Measurements from ENCODE around the gene C1orf74.

C1orf74 gene

DNA sequence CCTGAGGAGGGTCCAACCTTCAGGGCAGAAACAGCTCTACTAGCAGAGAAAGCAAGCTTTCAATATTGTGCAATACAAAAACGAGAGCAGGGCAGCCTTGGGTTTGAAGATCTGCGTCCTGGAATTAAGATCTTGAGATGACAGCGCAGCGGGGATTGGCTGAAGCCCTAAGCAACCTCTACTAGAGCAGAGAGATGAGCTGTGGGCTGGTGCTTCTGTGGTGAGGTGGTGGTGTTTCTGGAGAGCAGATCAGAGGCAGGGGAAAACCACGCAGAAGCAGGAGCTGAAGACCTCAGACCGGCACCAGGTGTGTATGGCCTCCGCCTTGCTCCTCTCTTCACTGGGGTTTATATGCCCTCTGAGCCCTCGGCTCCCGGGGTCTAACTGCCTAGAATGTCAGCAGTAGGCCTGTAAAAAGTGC is 16.0 kb downstream of the C1orf74 start:
- Histone ChIP-seq H3K36me3 (ENCODE audit: control insufficient read depth, insufficient read depth, low read length) (peaks cover 3% of the 10 kb centered on the region), H3K4me3 (replicated peaks; ENCODE audit: low read depth, low read length) (peak overlapping the region; percentile 66), H3K27me3 (replicated peaks; ENCODE audit: control insufficient read depth, insufficient read depth, low read length) (no peaks in the 10 kb centered on the region)
- peak; percentile 73 for DNase-seq (ENCODE audit: extremely low read depth, insufficient read length)
- TF ChIP-seq, protein P1, sequence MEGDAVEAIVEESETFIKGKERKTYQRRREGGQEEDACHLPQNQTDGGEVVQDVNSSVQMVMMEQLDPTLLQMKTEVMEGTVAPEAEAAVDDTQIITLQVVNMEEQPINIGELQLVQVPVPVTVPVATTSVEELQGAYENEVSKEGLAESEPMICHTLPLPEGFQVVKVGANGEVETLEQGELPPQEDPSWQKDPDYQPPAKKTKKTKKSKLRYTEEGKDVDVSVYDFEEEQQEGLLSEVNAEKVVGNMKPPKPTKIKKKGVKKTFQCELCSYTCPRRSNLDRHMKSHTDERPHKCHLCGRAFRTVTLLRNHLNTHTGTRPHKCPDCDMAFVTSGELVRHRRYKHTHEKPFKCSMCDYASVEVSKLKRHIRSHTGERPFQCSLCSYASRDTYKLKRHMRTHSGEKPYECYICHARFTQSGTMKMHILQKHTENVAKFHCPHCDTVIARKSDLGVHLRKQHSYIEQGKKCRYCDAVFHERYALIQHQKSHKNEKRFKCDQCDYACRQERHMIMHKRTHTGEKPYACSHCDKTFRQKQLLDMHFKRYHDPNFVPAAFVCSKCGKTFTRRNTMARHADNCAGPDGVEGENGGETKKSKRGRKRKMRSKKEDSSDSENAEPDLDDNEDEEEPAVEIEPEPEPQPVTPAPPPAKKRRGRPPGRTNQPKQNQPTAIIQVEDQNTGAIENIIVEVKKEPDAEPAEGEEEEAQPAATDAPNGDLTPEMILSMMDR (IDR thresholded peaks at IDR 0.05; ENCODE audit: insufficient read depth, low read length, poor library complexity, severe bottlenecking): no peak

DNA sequence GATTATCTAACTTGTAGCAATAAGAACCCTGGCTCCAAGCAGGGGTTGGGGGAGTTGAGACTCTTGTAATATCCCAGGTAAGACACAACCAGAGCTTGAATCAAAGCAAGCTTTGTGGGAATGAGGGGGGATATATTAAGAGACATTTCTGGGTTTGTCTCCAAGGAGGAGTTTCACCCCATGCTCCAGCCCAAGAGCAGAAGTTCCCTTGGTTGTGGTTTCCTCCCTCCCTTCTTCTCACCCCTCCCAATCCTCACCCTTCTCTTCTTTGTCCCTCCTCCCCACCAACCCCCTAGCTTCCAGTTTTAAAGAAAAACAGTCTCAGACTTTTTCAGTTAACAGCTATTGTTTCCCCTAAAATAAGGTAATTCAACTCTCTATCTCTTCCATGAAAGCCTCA is 16.7 kb downstream of the C1orf74 start:
- peaks cover 7% of the 10 kb centered on the region for H3K36me3 ChIP-seq (ENCODE audit: control insufficient read depth, insufficient read depth, low read length)
- TF ChIP-seq, protein P1 (IDR thresholded peaks at IDR 0.05; ENCODE audit: insufficient read depth, low read length, poor library complexity, severe bottlenecking): no peak
- no peaks in the 10 kb centered on the region for H3K27me3 ChIP-seq (replicated peaks; ENCODE audit: control insufficient read depth, insufficient read depth, low read length)
- H3K4me3 ChIP-seq (replicated peaks; ENCODE audit: low read depth, low read length): peak overlapping the region; percentile 66
- no peak for DNase-seq (ENCODE audit: extremely low read depth, insufficient read length)

DNA sequence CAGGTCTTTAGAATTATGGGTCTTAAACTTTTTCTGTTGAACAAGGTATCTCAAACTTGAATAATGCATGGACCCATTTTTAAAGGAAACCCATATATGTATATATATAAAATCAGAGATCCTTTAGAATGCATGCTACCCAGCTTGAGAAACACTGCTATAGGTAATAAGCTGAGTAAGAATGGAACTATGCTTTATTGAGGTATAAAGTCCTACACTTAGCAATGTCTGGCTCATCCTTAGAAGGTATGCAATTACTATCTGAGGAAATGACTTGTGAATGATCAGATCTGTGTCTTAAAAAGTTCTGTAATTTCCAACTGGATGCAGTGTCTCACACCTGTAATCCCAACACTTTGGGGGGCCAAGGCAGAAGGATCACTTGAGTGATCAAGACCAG is 17.3 kb downstream of the C1orf74 start:
- Histone ChIP-seq H3K4me3 (replicated peaks; ENCODE audit: low read depth, low read length) (no peak overlapping the region), H3K36me3 (ENCODE audit: control insufficient read depth, insufficient read depth, low read length) (peaks cover 12% of the 10 kb centered on the region), H3K27me3 (replicated peaks; ENCODE audit: control insufficient read depth, insufficient read depth, low read length) (no peaks in the 10 kb centered on the region)
- TF ChIP-seq, protein P1 (IDR thresholded peaks at IDR 0.05; ENCODE audit: insufficient read depth, low read length, poor library complexity, severe bottlenecking): no peak
- no peak for DNase-seq (ENCODE audit: extremely low read depth, insufficient read length)

DNA sequence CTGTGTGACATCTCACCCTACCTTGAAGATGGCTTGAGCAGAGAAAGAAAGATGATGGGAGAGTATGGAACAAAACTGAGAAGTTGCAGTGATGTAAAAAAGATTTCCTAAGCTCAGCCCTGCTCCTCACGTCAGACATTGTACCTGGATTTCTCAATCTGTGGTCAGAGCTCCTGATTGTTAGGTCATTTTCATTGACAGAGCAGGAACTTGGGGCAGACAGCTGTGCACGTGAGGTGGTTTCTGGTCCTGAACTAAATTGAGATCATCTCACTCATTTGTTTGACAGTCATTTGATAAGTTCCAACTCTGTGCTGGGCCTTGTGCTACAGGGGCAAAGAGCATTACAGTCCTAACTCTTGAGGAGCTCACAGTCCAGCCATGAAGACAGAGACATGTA is 18.3 kb downstream of the C1orf74 start:
- no peak overlapping the region for H3K4me3 ChIP-seq (replicated peaks; ENCODE audit: low read depth, low read length)
- TF ChIP-seq, protein P1 (IDR thresholded peaks at IDR 0.05; ENCODE audit: insufficient read depth, low read length, poor library complexity, severe bottlenecking): no peak
- H3K27me3 ChIP-seq (replicated peaks; ENCODE audit: control insufficient read depth, insufficient read depth, low read length): no peaks in the 10 kb centered on the region
- peaks cover 15% of the 10 kb centered on the region for H3K36me3 ChIP-seq (ENCODE audit: control insufficient read depth, insufficient read depth, low read length)
- no peak for DNase-seq (ENCODE audit: extremely low read depth, insufficient read length)

DNA sequence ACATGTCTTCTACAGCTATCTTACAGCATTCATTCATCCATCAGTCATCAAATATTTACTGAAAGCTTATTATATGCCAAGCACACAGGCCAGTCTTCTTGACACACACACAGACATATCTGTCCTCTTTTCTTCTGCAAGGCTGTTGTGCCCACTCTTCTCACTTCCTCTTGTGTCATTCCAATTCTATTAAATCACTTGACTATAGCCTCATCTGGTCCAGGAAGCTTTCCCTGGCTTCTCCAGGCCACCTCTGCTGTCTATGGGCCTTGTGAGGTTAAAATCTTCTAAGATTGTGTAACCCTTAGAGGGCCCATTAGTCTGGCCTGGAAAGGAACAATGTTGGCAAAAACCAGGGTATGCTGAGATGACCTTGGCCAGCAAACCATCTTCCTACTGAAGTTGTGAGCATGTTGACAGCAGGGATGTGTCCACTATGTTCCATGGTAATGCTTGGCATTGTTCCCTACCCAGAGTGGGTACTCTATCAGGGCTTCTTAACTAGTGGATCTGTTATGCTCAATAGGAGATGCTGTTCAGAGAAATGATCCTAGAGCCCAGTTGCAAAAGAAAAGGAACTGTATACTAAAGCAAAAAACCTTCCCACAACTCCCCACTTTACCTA is 23.2 kb downstream of the C1orf74 start:
- TF ChIP-seq, protein P1 (IDR thresholded peaks at IDR 0.05; ENCODE audit: insufficient read depth, low read length, poor library complexity, severe bottlenecking): no peak
- H3K36me3 ChIP-seq (ENCODE audit: control insufficient read depth, insufficient read depth, low read length): peaks cover 27% of the 10 kb centered on the region
- no peak for DNase-seq (ENCODE audit: extremely low read depth, insufficient read length)
- no peaks in the 10 kb centered on the region for H3K27me3 ChIP-seq (replicated peaks; ENCODE audit: control insufficient read depth, insufficient read depth, low read length)
- H3K4me3 ChIP-seq (replicated peaks; ENCODE audit: low read depth, low read length): no peak overlapping the region

All from GM06990 (cell line).